HK-2 (cell line): ENCODE measurements around the gene JUNB.
"Not testable (repeated sequence)": the region's sequence is repeated elsewhere in the genome, so short reads cannot be mapped to it uniquely, and the experiment has no call there.

Experiments
- DNase-seq: peaks from one replicate; pipeline ENCODE4 v3.0.0-alpha.2; 2018; ENCODE audit not compliant: unreplicated experiment

JUNB gene

GRCh38 chr19:12804051-12804450 lies 12.8 kb downstream of the JUNB start:
- DNase-seq = no peak

- DNase-seq = peak; percentile 87
These were observed 15.2 kb downstream of the JUNB start, which contains the start of gene RNASEH2A for GRCh38 chr19:12806242-12807081. Gene RNASEH2A, plus strand, starts transcription at chr19:12806584. Its CDS starts 90 bp downstream, at chr19:12806674.

- DNase-seq = no peak
These were observed 23.8 kb downstream of the JUNB start for GRCh38 chr19:12815088-12815487.

- DNase-seq = not testable (repeated sequence)
These were observed 25.9 kb downstream of the JUNB start for GRCh38 chr19:12817188-12817587.

GRCh38 chr19:12817810-12818209 lies 26.5 kb downstream of the JUNB start:
- DNase-seq = not testable (repeated sequence)

- DNase-seq = no peak
These were observed 30.5 kb downstream of the JUNB start for GRCh38 chr19:12821761-12822160.

GRCh38 chr19:12825254-12826131 lies 34.2 kb downstream of the JUNB start:
- DNase-seq = no peak

GRCh38 chr19:12828494-12828893 lies 37.2 kb downstream of the JUNB start:
- DNase-seq = no peak

- no peak for DNase-seq
These were observed 42.1 kb downstream of the JUNB start for GRCh38 chr19:12833418-12833737.

GRCh38 chr19:12833738-12834565 lies 42.7 kb downstream of the JUNB start:
- peak; percentile 49 for DNase-seq

- DNase-seq = no peak
These were observed 43.3 kb downstream of the JUNB start, which contains the start of gene RTBDN for GRCh38 chr19:12834566-12834943. Gene RTBDN, minus strand, starts transcription at chr19:12834579. Its CDS starts 4,600 bp downstream, at chr19:12829979.

GRCh38 chr19:12834976-12835757 lies 43.9 kb downstream of the JUNB start:
- no peak for DNase-seq

- no peak for DNase-seq
These were observed 45.2 kb downstream of the JUNB start for GRCh38 chr19:12836529-12836863.

- no peak for DNase-seq
These were observed 45.9 kb downstream of the JUNB start for GRCh38 chr19:12837225-12837624.

GRCh38 chr19:12838182-12838885 lies 47.0 kb downstream of the JUNB start, which contains the start of gene MAST1:
Gene MAST1, plus strand, starts transcription at chr19:12838515. Its CDS starts 58 bp downstream, at chr19:12838573.
- DNase-seq = peak; percentile 51

- no peak for DNase-seq
These were observed 47.8 kb downstream of the JUNB start for GRCh38 chr19:12838886-12839756.

- DNase-seq = no peak
These were observed 49.1 kb downstream of the JUNB start for GRCh38 chr19:12840091-12841079.

- no peak for DNase-seq
These were observed 49.8 kb downstream of the JUNB start for GRCh38 chr19:12841094-12841493.
